D721Med (cell line): ENCODE data around the gene CALML4.

ENCODE experiments used
- DNase-seq: peaks from one replicate; pipeline ENCODE4 v3.0.0; 2011; ENCODE audit warnings: low spot score; ENCODE audit not compliant: insufficient read length
- FAIRE-seq: peaks from 2 replicates; lab custom pipeline; 2011; peaks lifted over from hg19 to GRCh38; lab: Jason Lieb, UNC
- CTCF ChIP-seq: IDR thresholded peaks from 2 replicates; pipeline ENCODE4 v1.5.1; 2012; ENCODE audit warnings: mild to moderate bottlenecking, control low read depth; ENCODE audit not compliant: insufficient read depth; ENCODE audit errors: missing control alignments

The CALML4 gene

GRCh38 chr15:68200016-68200861 is 4.9 kb downstream of the CALML4 start:
- TF ChIP-seq CTCF = no peak
- DNase-seq = no peak
- no peak for FAIRE-seq

GRCh38 chr15:68199340-68199739 is 5.8 kb downstream of the CALML4 start:
- TF ChIP-seq CTCF = no peak
- FAIRE-seq = no peak
- DNase-seq = no peak

- no peak for TF ChIP-seq CTCF
- FAIRE-seq = no peak
- DNase-seq = no peak
Observed at GRCh38 chr15:68197661-68198437, 7.3 kb downstream of the CALML4 start.

- DNase-seq (no peak), FAIRE-seq (no peak)
- TF ChIP-seq CTCF = no peak
Observed at GRCh38 chr15:68197170-68197492, 8.0 kb downstream of the CALML4 start.

DNA sequence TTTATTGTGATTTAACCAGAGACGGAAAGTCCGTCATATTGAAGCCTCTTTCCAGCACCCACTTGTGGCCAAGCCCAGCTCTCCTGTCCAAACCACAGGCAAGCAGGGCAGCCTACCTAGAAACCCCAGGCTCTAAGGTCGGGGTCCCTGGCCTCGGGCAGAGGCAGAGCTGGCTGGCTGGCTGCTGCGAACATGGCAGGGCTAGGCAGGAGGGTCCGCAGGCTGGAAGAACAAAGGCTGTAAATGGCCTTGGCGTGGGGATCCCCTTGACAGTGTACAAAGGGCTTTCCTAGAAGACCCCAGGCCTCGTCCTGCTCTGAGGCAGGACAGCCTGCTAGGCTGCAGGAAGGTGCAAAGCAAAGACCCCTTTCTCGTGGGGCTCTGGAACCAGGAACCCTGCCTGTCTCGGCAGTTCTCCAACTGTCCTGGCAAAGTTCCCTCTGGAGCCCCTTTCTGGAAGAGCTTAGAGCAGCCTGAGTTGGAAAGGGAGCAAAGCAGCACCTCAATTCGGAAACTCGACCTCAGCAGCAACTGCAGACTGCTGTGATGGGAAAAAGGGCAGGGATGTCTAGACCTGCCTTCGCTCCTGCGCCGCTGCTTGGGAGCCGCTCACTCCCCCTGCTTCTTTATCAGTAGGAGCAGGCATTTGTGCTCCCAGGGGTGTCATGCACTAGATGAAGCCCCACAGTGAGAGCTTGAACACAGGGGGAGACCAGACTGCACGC is 8.5 kb downstream of the CALML4 start:
- no peak for FAIRE-seq
- no peak for TF ChIP-seq CTCF
- DNase-seq = no peak

GRCh38 chr15:68195336-68196112 is 9.6 kb downstream of the CALML4 start:
- no peak for DNase-seq
- no peak for TF ChIP-seq CTCF
- FAIRE-seq = no peak
